GM23248 (cell line): ENCODE data around the gene TRAPPC12.

Experiments
- EZH2 ChIP-seq: fragments of 200-600 bp; sonication (generic); IDR thresholded peaks from 2 replicates; pipeline ENCODE4 v1.6.1; 2018; ENCODE audit warnings: antibody characterized with exemption, mild to moderate bottlenecking; ENCODE audit not compliant: insufficient read depth, poor library complexity, severe bottlenecking
- EZH2phosphoT487 ChIP-seq: fragments of 200-600 bp; sonication (generic); IDR thresholded peaks from 2 replicates; pipeline ENCODE4 v1.6.1; 2018; ENCODE audit warnings: antibody characterized with exemption, moderate library complexity, mild to moderate bottlenecking, low read depth; ENCODE audit not compliant: insufficient read depth

GRCh38 chr2:3424171-3424795, 44.8 kb downstream of the TRAPPC12 start:
- TF ChIP-seq EZH2 (no peak), EZH2phosphoT487 (no peak)
